GM23338 (cell line): ENCODE measurements around the gene HRH3.

ENCODE experiments used
- CREB1 ChIP-seq: fragments of 250-450 bp; sonication (Bioruptor Pico); IDR thresholded peaks from 2 replicates; pipeline ENCODE4 v1.5.0; 2020; ENCODE audit warnings: low read depth, mild to moderate bottlenecking, moderate library complexity
- CTCF ChIP-seq, 2 experiments: fragments of 200-600 bp in 1 of 2; sonication (generic) in 1 of 2; conservative IDR thresholded peaks; 2 replicates each; pipeline versions ENCODE4 v1.5.1 to v1.6.1; 2016 to 2017; ENCODE audit warnings: antibody characterized with exemption in 2 of 2, low read depth in 2 of 2, mild to moderate bottlenecking in 2 of 2, moderate library complexity in 1 of 2
- ETS1 ChIP-seq: IDR thresholded peaks from 2 replicates; pipeline ENCODE4 v1.6.1; 2016; ENCODE audit warnings: antibody characterized with exemption
- EZH2 ChIP-seq: fragments of 200-600 bp; sonication (generic); IDR thresholded peaks from one replicate; pipeline ENCODE4 v1.8.0; 2017; ENCODE audit warnings: antibody characterized with exemption, mild to moderate bottlenecking, low read depth; ENCODE audit not compliant: unreplicated experiment
- POLR2AphosphoS5 ChIP-seq: IDR thresholded peaks from 2 replicates; pipeline ENCODE4 v1.6.1; 2016; ENCODE audit warnings: antibody characterized with exemption, low read depth
- REST ChIP-seq: IDR thresholded peaks from one replicate; pipeline ENCODE4 v1.6.1; 2018; ENCODE audit warnings: antibody characterized with exemption; ENCODE audit not compliant: unreplicated experiment

- TF ChIP-seq EZH2, result no peak
- no peak for TF ChIP-seq POLR2AphosphoS5
- no peak for TF ChIP-seq CTCF (conservative IDR thresholded peaks at IDR 0.05; ENCODE audit: low read depth in 2 of 2)
- TF ChIP-seq ETS1, result no peak
- TF ChIP-seq REST, result no peak
- TF ChIP-seq CREB1 (CRISPR knock-in tag), result no peak
Measured at GRCh38 chr20:62186096-62186426, 34.0 kb downstream of the HRH3 start.
